NCI-H524 treated with DMSO at 0.1 percent for 48 hours (cell line): ENCODE data around the gene ACAD9.
"Not testable (repeated sequence)": the region's sequence is repeated elsewhere in the genome, so short reads cannot be mapped to it uniquely, and the experiment has no call there.

Experiments used
- DNase-seq: peaks from one replicate; lab custom pipeline; 2025; lab: John Stamatoyannopoulos, UW

The ACAD9 gene

DNA sequence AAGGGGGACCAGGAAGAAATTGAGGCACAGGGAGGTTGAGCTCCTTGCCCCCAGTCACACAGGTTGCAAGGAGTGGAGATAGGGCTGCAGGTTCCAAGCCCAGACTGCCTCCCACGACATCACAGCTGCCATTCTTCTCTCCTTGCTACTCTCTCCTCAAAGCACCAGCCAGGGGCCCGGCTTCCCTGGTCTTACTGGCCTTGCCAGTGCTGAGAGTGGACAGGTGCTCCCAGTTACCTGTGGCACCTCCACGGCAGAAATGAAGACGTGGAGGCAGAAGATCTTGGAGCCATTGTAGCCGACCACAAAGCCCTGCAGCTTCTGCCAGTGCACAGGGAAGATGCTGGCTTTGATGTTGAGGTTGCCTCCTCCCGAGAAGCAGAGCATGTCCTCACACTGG, 17.9 kb upstream of the ACAD9 start:
- DNase-seq, result no peak

DNA sequence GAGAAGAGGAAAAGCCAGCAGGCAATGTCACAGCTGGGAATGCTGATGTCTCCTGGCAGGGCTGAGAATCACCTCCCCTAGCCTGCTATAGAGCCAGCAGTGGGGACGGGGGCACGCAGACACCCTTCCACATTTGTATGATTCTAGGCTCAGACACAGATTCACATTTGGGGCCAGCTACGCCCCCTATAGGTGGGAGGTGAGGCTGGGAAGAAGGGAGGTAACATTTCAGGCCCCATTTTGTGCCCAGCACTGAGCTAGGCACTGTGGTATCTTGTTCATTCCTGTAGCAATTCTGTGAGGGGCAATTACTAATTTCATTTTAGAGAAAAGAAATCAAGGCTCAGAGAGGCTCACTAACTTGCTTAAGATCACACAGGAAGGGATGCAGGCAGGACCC, 15.9 kb upstream of the ACAD9 start:
- DNase-seq, result no peak

GRCh38 chr3:128864351-128864811, 15.0 kb upstream of the ACAD9 start:
- DNase-seq, result no peak

- DNase-seq, result not testable (repeated sequence)
These were observed 14.3 kb upstream of the ACAD9 start for GRCh38 chr3:128864849-128865804.

DNA sequence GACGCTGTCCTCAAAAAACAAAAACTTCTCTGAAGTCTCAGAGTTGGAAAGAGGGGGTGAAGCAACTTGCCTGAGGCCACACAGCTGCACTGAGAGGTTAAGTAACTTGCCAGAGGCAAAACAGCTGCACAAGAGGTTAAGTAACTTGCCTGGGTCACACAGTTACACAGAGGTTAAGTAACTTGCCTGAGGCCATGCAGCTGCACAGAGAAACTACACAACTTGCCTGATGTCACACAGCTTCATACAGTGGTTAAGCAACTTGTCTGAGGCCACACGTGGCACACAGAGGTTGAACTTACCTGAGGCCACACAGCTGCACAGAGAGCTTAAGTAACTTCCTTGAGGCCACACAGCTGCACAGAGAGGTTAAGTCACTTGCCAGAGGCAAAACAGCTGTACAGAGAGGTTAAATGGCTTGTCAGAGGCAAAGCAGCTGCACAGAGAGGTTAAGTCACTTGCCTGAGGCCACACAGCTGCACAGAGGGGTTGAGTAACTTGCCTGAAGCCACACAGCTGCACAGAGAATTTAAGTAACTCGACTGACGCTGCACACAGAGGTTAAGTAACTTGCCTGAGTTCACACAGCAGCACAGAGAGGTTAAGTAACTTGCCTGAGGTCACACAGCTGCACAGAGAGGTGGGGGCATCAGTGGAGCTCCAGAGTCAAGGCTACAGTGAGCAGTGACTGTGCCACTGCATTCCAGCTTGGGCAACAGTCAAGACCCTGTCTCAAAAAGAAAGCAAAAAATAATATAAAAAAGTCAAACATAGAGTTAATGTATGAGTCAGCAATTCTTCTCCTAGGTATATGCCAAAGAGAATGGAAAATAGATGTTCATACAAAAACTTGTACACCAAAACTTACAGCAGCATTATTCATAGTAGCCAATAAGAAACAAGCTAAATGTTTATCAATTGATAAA, 12.0 kb upstream of the ACAD9 start:
- no peak for DNase-seq

DNA sequence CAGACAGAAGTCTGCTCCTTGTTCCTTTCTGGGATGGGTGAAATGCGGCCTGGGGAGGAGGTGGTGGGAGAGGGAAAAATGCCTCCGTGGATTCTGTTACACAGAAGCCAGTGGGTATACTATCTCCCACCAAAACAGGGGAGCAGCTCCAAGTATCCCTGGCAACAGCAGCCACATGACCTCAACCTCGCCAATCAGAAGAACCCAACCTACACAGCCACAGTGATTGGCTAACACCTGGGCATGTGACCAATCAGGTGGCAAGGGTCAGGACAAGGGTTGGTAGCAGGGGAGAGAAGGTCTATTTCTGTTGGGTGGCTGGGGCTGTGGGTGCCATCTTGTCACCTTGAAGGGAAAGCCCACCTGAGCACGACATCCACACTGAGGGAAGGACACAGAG, 9.1 kb upstream of the ACAD9 start:
- DNase-seq, result no peak

DNA sequence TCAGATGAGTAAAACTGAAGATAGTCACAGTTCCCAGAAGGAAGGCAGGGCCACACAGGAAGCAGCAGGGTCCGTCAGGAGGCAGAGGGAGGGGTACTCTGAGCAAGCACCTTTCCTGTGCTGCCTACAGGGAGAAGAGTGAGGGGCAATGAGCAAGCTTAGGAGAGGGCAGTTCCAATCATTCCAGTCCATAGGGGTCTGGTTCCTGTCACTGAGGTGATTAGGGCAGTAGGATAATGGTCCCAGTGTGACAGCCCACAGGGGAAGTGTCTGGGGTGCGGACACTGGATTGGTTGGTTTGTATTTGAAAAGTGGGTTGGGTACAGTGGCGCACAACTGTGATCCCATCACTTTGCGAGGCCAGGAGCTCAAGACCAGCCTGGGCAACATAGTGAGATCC, 7.1 kb upstream of the ACAD9 start:
- no peak for DNase-seq

DNA sequence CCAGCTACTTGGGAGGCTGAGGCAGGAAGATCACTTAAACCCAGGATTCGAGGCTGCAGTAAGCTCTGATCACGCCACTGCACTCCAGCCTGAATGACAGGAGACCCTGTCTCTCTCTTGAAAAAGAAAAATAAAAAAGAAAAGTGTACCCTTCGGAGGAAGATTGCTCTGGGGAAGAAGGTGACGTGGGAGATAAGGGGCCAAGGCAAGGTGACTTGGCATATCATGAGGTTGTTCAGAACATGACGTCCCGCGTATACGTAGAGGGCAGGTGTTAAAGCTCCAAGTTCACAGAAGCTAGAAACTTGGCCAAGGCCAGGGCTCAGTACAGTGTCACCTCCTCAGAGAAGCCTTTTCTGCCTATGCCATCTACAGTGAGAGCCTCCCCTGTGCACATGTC, 6.7 kb upstream of the ACAD9 start:
- no peak for DNase-seq

GRCh38 chr3:128873244-128874022, 6.0 kb upstream of the ACAD9 start:
- DNase-seq, result no peak

- no peak for DNase-seq
These were observed 4.8 kb upstream of the ACAD9 start for GRCh38 chr3:128874481-128875180.

GRCh38 chr3:128875556-128876120, 3.8 kb upstream of the ACAD9 start:
- DNase-seq, result peak; percentile 23

GRCh38 chr3:128878011-128878457, 1.4 kb upstream of the ACAD9 start:
- no peak for DNase-seq

GRCh38 chr3:128878556-128879124, 780 bp upstream of the ACAD9 start:
- no peak for DNase-seq

DNA sequence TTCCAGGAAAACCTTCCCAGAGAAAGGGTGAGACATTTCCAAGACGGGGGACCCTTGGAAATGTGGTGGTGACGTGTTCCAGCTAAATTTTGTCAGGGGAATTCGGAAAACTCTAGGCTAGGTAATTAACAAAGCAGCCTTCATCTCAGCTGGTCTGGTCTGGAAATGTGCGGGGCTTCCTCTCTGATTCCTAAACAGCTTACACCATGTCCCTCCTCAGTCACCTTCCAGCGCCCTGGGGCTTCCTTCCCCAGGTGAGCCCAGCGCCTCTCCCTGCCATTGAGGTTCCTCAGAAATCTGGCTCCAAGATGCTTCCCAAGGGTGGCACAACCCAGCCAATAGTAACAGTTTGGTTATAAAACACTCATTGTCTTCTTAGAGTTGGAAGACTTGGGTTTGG, 571 bp downstream of the ACAD9 start:
- DNase-seq, result no peak

- DNase-seq, result not testable (repeated sequence)
These were observed 1.0 kb downstream of the ACAD9 start for GRCh38 chr3:128880455-128880854.

GRCh38 chr3:128881576-128881975, 2.2 kb downstream of the ACAD9 start:
- DNase-seq, result no peak

- DNase-seq, result no peak
These were observed 3.3 kb downstream of the ACAD9 start for GRCh38 chr3:128882719-128883118.

- DNase-seq, result no peak
These were observed 5.6 kb downstream of the ACAD9 start for GRCh38 chr3:128884992-128885391.

- no peak for DNase-seq
These were observed 9.9 kb downstream of the ACAD9 start for GRCh38 chr3:128889139-128889894.
